Neural progenitor cell (in vitro differentiated cells): ENCODE measurements around the gene CTIF. TPM values are rescaled to one million over a fixed set of nuclear protein-coding genes. Genes with fewer than 3 reads are reported as not detected.

ENCODE experiments used
- DNase-seq: peaks from one replicate; pipeline ENCODE4 v3.0.0-alpha.2; 2016; ENCODE audit warnings: low spot score
- H2AFZ ChIP-seq: fragments of 200-600 bp; sonication (generic); replicated peaks from 2 replicates; pipeline ENCODE4 v1.6.1; 2016; ENCODE audit warnings: antibody characterized with exemption
- H3F3A ChIP-seq: fragments of 200-600 bp; sonication (generic); 2 replicates; pipeline ENCODE4 v1.6.1; 2016; ENCODE audit warnings: antibody characterized with exemption, low read depth
- H3K27ac ChIP-seq: fragments of 200-600 bp; sonication (generic); 2 replicates; pipeline ENCODE4 v1.5.1; 2016; ENCODE audit warnings: mild to moderate bottlenecking
- H3K27me3 ChIP-seq: fragments of 200-600 bp; sonication (generic); 2 replicates; pipeline ENCODE4 v1.6.1; 2016; ENCODE audit warnings: mild to moderate bottlenecking, moderate library complexity
- H3K36me3 ChIP-seq: fragments of 200-600 bp; sonication (generic); 2 replicates; pipeline ENCODE4 v1.5.1; 2016
- H3K4me1 ChIP-seq: fragments of 200-600 bp; sonication (generic); 2 replicates; pipeline ENCODE4 v1.6.1; 2016; ENCODE audit warnings: mixed run types
- H3K4me2 ChIP-seq: fragments of 200-600 bp; sonication (generic); 2 replicates; pipeline ENCODE4 v1.6.1; 2016
- H3K4me3 ChIP-seq: fragments of 200-600 bp; sonication (generic); 2 replicates; pipeline ENCODE4 v1.5.1; 2016
- H3K79me2 ChIP-seq: fragments of 200-600 bp; sonication (generic); 2 replicates; pipeline ENCODE4 v1.6.1; 2016; ENCODE audit warnings: low read depth
- H3K9ac ChIP-seq: fragments of 200-600 bp; sonication (generic); 2 replicates; pipeline ENCODE4 v1.6.1; 2016
- H3K9me3 ChIP-seq: fragments of 200-600 bp; sonication (generic); 2 replicates; pipeline ENCODE4 v1.5.1; 2016; ENCODE audit warnings: low read depth
- H4K20me1 ChIP-seq: fragments of 200-600 bp; sonication (generic); 2 replicates; pipeline ENCODE4 v1.6.1; 2016; ENCODE audit warnings: low read depth
- H3K27ac Mint-ChIP-seq: 3 replicates; pipeline ENCODE4 v1.8.0; 2021; ENCODE audit warnings: mixed read lengths
- H3K27me3 Mint-ChIP-seq: 2 replicates; pipeline ENCODE4 v1.8.0; 2022; ENCODE audit warnings: low read depth, mild to moderate bottlenecking, inconsistent platforms, moderate library complexity, mixed read lengths; ENCODE audit not compliant: insufficient read depth
- H3K36me3 Mint-ChIP-seq: 3 replicates; pipeline ENCODE4 v1.8.0; 2021; ENCODE audit warnings: mixed read lengths
- H3K4me1 Mint-ChIP-seq: 3 replicates; pipeline ENCODE4 v1.8.0; 2021; ENCODE audit warnings: mixed read lengths
- H3K4me3 Mint-ChIP-seq: 3 replicates; pipeline ENCODE4 v1.8.0; 2021; ENCODE audit warnings: mild to moderate bottlenecking, moderate library complexity, mixed read lengths
- H3K9me3 Mint-ChIP-seq: 3 replicates; pipeline ENCODE4 v1.8.0; 2020; ENCODE audit warnings: mixed read lengths
- EZH2 ChIP-seq: fragments of 200-600 bp; sonication (generic); IDR thresholded peaks from 2 replicates; pipeline ENCODE4 v1.6.1; 2017; ENCODE audit warnings: antibody characterized with exemption, mild to moderate bottlenecking, moderate library complexity
- EZH2phosphoT487 ChIP-seq: fragments of 200-600 bp; sonication (generic); IDR thresholded peaks from 2 replicates; pipeline ENCODE4 v1.6.1; 2017; ENCODE audit warnings: antibody characterized with exemption
- total RNA-seq: library from RNA; depleted of rRNA; stranded (reverse); fragments of >200 nt; gene quantifications from 2 replicates; pipeline ENCODE4 v1.2.3, GENCODE V29; 2015; ENCODE audit warnings: low replicate concordance
- TF ChIP-seq, protein P1 (sequence below): fragments of 200-600 bp; sonication (generic); IDR thresholded peaks from 2 replicates; pipeline ENCODE4 v1.5.1; 2017; ENCODE audit warnings: antibody characterized with exemption, mild to moderate bottlenecking

The CTIF gene
- total RNA-seq, 1 donor from 2014 or later, result 17.6 TPM

DNA sequence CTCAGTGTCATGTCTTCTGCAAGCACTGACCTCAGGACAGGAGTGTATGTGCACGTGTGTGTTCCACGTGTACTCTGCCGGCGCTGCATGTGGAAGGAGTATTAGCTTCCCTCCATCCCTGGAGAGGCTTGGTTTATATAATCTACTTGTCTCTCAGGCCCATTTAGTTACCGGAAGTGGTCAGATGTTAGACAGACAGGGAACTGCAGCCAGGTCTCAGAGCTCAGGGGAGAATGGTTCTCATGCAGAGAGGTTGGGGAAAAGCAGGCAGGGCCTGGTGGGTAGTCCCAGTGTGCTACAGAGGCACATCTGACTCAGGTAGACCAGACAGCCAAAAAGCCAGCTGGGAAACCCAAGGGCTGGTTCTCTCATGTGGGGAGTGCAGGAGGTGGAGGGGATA is 167.9 kb downstream of the CTIF start:
- TF ChIP-seq EZH2phosphoT487, result no peak
- no peak for TF ChIP-seq EZH2
- TF ChIP-seq, protein P1, sequence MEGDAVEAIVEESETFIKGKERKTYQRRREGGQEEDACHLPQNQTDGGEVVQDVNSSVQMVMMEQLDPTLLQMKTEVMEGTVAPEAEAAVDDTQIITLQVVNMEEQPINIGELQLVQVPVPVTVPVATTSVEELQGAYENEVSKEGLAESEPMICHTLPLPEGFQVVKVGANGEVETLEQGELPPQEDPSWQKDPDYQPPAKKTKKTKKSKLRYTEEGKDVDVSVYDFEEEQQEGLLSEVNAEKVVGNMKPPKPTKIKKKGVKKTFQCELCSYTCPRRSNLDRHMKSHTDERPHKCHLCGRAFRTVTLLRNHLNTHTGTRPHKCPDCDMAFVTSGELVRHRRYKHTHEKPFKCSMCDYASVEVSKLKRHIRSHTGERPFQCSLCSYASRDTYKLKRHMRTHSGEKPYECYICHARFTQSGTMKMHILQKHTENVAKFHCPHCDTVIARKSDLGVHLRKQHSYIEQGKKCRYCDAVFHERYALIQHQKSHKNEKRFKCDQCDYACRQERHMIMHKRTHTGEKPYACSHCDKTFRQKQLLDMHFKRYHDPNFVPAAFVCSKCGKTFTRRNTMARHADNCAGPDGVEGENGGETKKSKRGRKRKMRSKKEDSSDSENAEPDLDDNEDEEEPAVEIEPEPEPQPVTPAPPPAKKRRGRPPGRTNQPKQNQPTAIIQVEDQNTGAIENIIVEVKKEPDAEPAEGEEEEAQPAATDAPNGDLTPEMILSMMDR, result no peak
- H3K27me3 Mint-ChIP-seq, result no peaks in the 10 kb centered on the region
- H3K36me3 Mint-ChIP-seq, result no peaks in the 10 kb centered on the region
- Histone ChIP-seq H3K36me3 (no peaks in the 10 kb centered on the region), H2AFZ (no peak overlapping the region), H3K9ac (no peak overlapping the region), H4K20me1 (no peaks in the 10 kb centered on the region), H3K27me3 (no peaks in the 10 kb centered on the region), H3K4me1 (peaks cover 9% of the 10 kb centered on the region), H3K27ac (no peak overlapping the region), H3K9me3 (no peaks in the 10 kb centered on the region), H3F3A (no peaks in the 10 kb centered on the region), H3K4me2 (no peak overlapping the region), H3K4me3 (no peak overlapping the region), H3K79me2 (no peaks in the 10 kb centered on the region)
- H3K4me1 Mint-ChIP-seq, result peaks cover 24% of the 10 kb centered on the region
- no peaks in the 10 kb centered on the region for H3K9me3 Mint-ChIP-seq
- DNase-seq, result no peak
- no peak overlapping the region for H3K4me3 Mint-ChIP-seq
- H3K27ac Mint-ChIP-seq, result peak overlapping the region; percentile 22

DNA sequence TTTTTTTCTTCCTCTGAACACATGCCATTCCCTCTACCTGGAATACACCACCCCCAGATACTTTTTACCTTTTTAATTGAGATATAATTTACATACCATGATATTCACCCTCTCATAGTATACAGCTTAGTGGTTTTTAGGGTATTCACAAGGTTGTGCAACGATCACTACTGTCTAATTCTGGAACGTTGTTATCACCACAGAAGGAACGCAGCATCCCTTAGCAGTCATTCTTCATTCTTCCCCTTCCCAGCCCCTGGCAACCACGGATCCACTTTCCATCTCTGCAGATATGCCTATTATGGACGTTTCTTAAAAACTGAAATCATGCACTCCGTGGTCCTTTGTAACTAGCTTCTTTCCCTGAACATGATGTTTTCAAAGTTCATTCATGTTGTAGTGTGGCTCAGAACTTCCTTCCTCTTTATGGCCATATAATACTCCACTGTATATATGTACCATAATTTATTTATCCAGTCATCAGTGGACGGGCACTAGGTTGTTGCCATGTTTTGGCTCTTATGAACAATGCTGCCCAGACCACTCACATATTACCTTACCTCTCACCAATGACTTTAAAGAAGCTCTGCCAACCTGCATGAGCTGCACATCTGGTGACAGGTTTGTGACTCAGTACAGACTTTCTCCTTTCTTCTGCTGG is 168.9 kb downstream of the CTIF start:
- Histone ChIP-seq H3K79me2 (no peaks in the 10 kb centered on the region), H2AFZ (no peak overlapping the region)

DNA sequence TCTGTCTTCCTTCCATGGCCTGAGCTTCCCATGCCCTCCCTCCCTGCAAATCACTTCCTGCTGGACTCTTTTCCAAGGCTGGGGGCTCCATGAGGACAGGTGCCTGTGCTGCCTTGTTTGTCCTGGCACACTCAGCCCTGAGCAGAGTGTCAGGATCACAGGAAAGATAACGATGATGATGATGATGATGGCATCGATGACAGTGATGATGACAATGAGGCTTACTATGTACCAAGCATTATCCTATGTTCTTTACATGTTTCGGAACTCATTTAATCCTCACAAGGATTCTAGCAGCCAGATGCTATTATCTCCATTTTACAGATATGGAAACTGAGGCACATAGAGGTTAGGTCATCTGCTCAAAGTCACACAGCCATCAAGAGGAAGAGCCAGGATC is 170.0 kb downstream of the CTIF start:
- H4K20me1 ChIP-seq, result no peaks in the 10 kb centered on the region
- no peak overlapping the region for H2AFZ ChIP-seq
- no peak overlapping the region for H3K9ac ChIP-seq
- peaks cover 9% of the 10 kb centered on the region for H3K4me1 ChIP-seq
- H3K27ac ChIP-seq, result no peak overlapping the region
- Mint-ChIP-seq H3K4me1 (peaks cover 12% of the 10 kb centered on the region), H3K27me3 (peaks cover 2% of the 10 kb centered on the region), H3K36me3 (no peaks in the 10 kb centered on the region), H3K27ac (no peak overlapping the region), H3K4me3 (no peak overlapping the region), H3K9me3 (no peaks in the 10 kb centered on the region)
- H3K4me2 ChIP-seq, result no peak overlapping the region
- DNase-seq, result no peak
- H3K4me3 ChIP-seq, result no peak overlapping the region
- TF ChIP-seq, protein P1, result no peak
- TF ChIP-seq EZH2 (no peak), EZH2phosphoT487 (no peak)
- H3K9me3 ChIP-seq, result no peaks in the 10 kb centered on the region
- H3K27me3 ChIP-seq, result no peaks in the 10 kb centered on the region
- no peaks in the 10 kb centered on the region for H3F3A ChIP-seq
- no peaks in the 10 kb centered on the region for H3K36me3 ChIP-seq
- no peaks in the 10 kb centered on the region for H3K79me2 ChIP-seq

More for the DNA sequence above, 168.9 kb downstream of the CTIF start:
- H3K9ac ChIP-seq, result no peak overlapping the region
- H3K4me3 ChIP-seq, result no peak overlapping the region
- H3K4me3 Mint-ChIP-seq, result no peak overlapping the region
- no peaks in the 10 kb centered on the region for H3K36me3 Mint-ChIP-seq
- H3K4me1 Mint-ChIP-seq, result peaks cover 20% of the 10 kb centered on the region
- TF ChIP-seq EZH2, result no peak
- TF ChIP-seq, protein P1, result no peak
- TF ChIP-seq EZH2phosphoT487, result no peak
- H3K36me3 ChIP-seq, result no peaks in the 10 kb centered on the region
- H3K9me3 ChIP-seq, result no peaks in the 10 kb centered on the region
- H3K4me1 ChIP-seq, result peaks cover 9% of the 10 kb centered on the region
- H3K27me3 Mint-ChIP-seq, result no peaks in the 10 kb centered on the region
- no peak for DNase-seq
- H3F3A ChIP-seq, result no peaks in the 10 kb centered on the region
- H3K27me3 ChIP-seq, result no peaks in the 10 kb centered on the region
- no peaks in the 10 kb centered on the region for H3K9me3 Mint-ChIP-seq
- no peak overlapping the region for H3K27ac ChIP-seq
- H3K4me2 ChIP-seq, result no peak overlapping the region
- H4K20me1 ChIP-seq, result no peaks in the 10 kb centered on the region
- no peak overlapping the region for H3K27ac Mint-ChIP-seq
